SU-DHL-6 (cell line): Measurements from ENCODE around the gene RPL22.

Experiments
- CTCF ChIP-seq: fragments of 200-600 bp; sonication (generic); IDR thresholded peaks from one replicate; pipeline ENCODE4 v1.5.1; 2017; ENCODE audit warnings: antibody characterized with exemption, mild to moderate bottlenecking, low read length, moderate library complexity; ENCODE audit not compliant: insufficient read depth, poor library complexity, severe bottlenecking
- EZH2phosphoT487 ChIP-seq: fragments of 200-600 bp; sonication (generic), shearing (Covaris generic); conservative IDR thresholded peaks from 2 replicates; pipeline ENCODE4 v1.6.1; 2018; ENCODE audit warnings: mild to moderate bottlenecking, antibody characterized with exemption, low read length, moderate library complexity, mixed read lengths

GRCh38 chr1:6223617-6224016, 24.2 kb upstream of the RPL22 start:
- no peak for TF ChIP-seq CTCF
- no peak for TF ChIP-seq EZH2phosphoT487
